HFFc6 (cell line): Measurements from ENCODE around the gene XXYLT1. TPM values are rescaled to one million over a fixed set of nuclear protein-coding genes. Genes with fewer than 3 reads are reported as not detected.

ENCODE experiments used
- DNase-seq: peaks from one replicate; pipeline ENCODE4 v3.0.0-alpha.2; 2018
- H3K27ac Mint-ChIP-seq: 2 replicates; pipeline ENCODE4 v1.8.0; 2020; ENCODE audit warnings: mild to moderate bottlenecking, mixed read lengths
- H3K27me3 Mint-ChIP-seq: 2 replicates; pipeline ENCODE4 v1.8.0; 2021; ENCODE audit warnings: mild to moderate bottlenecking, moderate library complexity, mixed read lengths; ENCODE audit not compliant: insufficient read depth
- H3K36me3 Mint-ChIP-seq: 2 replicates; pipeline ENCODE4 v1.8.0; 2021; ENCODE audit warnings: low read depth, mixed read lengths
- H3K4me1 Mint-ChIP-seq: 2 replicates; pipeline ENCODE4 v1.8.0; 2020; ENCODE audit warnings: low read depth, mixed read lengths
- H3K4me3 Mint-ChIP-seq: 2 replicates; pipeline ENCODE4 v1.8.0; 2020; ENCODE audit warnings: mild to moderate bottlenecking, moderate library complexity, mixed read lengths
- H3K9me3 Mint-ChIP-seq: 2 replicates; pipeline ENCODE4 v1.8.0; 2020; ENCODE audit warnings: mild to moderate bottlenecking, mixed read lengths
- total RNA-seq, 6 experiments: library from RNA; stranded (reverse); fragmentation: NEBNext Ultra II Directional; extraction: Animal tissue kit (Norgen Biotek cat#: 25700); gene quantifications; 2 replicates in 1 of 6; 3 replicates in 5 of 6; pipeline ENCODE4 v1.2.3, GENCODE V29; 2021
- TF ChIP-seq, protein P1 (sequence below): fragments of 200-600 bp; sonication (generic); IDR thresholded peaks from 2 replicates; pipeline ENCODE4 v1.5.0; 2021; ENCODE audit warnings: antibody characterized with exemption, mild to moderate bottlenecking

Gene XXYLT1
- total RNA-seq, 6 experiments from 2014 or later: 16.9 to 24.2 (median 18.3) TPM

DNA sequence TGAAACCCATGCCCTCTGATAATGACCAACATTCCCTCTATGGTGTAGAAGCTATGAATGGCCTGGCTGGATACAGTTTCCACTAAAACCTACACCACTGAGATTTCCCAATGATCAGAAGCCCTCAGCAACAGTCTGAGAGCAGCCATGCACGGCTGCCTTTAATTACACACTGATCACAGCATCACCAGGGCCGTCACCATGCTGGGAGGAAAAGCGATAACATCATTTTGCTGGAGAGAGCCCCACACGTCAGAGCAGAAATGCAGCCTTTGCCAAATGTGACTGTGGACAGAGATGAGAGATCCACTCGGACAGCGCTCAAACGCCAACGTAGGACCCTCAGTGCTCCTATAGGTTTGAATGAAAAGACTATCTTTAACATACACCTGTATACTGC, 135.0 kb downstream of the XXYLT1 start:
- DNase-seq: no peak
- Mint-ChIP-seq H3K4me1 (peaks cover 13% of the 10 kb centered on the region), H3K9me3 (peaks cover 6% of the 10 kb centered on the region), H3K36me3 (peaks cover 8% of the 10 kb centered on the region), H3K27ac (no peak overlapping the region), H3K27me3 (peaks cover 1% of the 10 kb centered on the region), H3K4me3 (no peak overlapping the region)
- TF ChIP-seq, protein P1, sequence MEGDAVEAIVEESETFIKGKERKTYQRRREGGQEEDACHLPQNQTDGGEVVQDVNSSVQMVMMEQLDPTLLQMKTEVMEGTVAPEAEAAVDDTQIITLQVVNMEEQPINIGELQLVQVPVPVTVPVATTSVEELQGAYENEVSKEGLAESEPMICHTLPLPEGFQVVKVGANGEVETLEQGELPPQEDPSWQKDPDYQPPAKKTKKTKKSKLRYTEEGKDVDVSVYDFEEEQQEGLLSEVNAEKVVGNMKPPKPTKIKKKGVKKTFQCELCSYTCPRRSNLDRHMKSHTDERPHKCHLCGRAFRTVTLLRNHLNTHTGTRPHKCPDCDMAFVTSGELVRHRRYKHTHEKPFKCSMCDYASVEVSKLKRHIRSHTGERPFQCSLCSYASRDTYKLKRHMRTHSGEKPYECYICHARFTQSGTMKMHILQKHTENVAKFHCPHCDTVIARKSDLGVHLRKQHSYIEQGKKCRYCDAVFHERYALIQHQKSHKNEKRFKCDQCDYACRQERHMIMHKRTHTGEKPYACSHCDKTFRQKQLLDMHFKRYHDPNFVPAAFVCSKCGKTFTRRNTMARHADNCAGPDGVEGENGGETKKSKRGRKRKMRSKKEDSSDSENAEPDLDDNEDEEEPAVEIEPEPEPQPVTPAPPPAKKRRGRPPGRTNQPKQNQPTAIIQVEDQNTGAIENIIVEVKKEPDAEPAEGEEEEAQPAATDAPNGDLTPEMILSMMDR: no peak

DNA sequence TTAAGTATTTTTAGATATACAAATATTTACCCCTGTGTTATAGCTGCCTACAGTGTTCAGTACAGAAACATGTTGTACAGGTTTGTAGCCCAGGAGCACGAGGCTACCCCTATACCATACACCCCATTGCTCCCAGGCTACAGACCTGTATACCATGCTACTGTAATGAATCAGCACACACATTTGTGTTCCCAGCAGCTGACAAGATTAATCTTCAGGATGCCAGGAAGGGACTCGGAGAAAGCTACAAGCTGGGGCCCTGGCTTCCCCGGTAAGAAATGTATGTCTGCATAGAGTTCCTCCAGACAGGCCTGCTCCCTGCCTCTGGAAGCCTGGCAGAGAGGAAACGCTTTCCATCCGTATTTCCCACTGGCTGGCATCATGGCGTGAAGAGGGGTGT, 136.5 kb downstream of the XXYLT1 start:
- H3K4me3 Mint-ChIP-seq: no peak overlapping the region
- TF ChIP-seq, protein P1: no peak
- peaks cover 1% of the 10 kb centered on the region for H3K27me3 Mint-ChIP-seq

DNA sequence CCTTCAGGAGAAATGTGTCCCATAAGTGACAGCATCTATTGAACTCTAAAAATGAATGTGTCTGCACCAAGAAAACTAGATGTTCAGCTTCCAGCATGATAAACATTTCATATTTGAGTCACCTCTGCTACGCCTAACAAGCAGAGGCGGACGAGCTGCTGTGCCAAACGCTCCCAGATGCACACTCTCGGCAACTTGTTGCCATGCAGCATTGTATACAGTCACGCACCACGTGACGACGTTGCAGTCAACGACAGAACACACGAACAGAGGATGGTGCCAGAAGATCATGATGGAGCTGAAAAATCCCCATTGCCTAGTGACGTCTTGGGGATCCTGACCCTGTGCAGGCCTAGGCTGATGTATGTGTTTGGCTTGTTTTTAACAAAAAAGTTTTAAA, 137.5 kb downstream of the XXYLT1 start:
- TF ChIP-seq, protein P1: no peak
- no peak overlapping the region for H3K4me3 Mint-ChIP-seq
- no peak for DNase-seq
- no peak overlapping the region for H3K27ac Mint-ChIP-seq
- peaks cover 6% of the 10 kb centered on the region; the same call in 1 of the 2 replicates for H3K36me3 Mint-ChIP-seq
- H3K4me1 Mint-ChIP-seq: peaks cover 17% of the 10 kb centered on the region
- no peaks in the 10 kb centered on the region for H3K9me3 Mint-ChIP-seq
- H3K27me3 Mint-ChIP-seq: peaks cover 1% of the 10 kb centered on the region

More for the DNA sequence above, 136.5 kb downstream of the XXYLT1 start:
- Mint-ChIP-seq H3K9me3 (no peaks in the 10 kb centered on the region), H3K36me3 (peaks cover 2% of the 10 kb centered on the region; the same call in 1 of the 2 replicates), H3K27ac (no peak overlapping the region), H3K4me1 (peaks cover 10% of the 10 kb centered on the region)
- no peak for DNase-seq

DNA sequence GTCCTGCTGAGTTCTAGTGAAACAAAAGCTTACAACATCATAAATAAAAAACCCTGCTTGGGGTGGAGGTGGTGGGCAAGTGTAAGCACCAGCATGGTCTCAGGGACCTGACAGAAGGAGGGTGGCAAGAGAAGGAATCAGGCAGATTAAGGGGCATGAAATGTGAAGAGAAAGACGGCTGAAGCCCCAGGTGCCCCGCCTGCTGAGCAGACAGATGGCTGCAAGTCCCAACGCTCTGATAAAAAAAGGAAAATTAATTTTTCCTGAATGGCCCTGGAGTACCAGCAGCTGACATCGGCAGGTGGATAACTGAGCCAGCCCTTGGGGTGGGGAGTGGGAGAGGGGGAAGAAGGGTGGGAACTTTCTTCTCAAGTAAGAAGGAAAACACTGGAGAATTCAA, 137.9 kb downstream of the XXYLT1 start:
- Mint-ChIP-seq H3K9me3 (no peaks in the 10 kb centered on the region), H3K36me3 (peaks cover 6% of the 10 kb centered on the region; the same call in 1 of the 2 replicates), H3K27me3 (peaks cover 1% of the 10 kb centered on the region), H3K4me1 (peaks cover 21% of the 10 kb centered on the region), H3K4me3 (no peak overlapping the region), H3K27ac (no peak overlapping the region)
- TF ChIP-seq, protein P1: no peak
- no peak for DNase-seq

DNA sequence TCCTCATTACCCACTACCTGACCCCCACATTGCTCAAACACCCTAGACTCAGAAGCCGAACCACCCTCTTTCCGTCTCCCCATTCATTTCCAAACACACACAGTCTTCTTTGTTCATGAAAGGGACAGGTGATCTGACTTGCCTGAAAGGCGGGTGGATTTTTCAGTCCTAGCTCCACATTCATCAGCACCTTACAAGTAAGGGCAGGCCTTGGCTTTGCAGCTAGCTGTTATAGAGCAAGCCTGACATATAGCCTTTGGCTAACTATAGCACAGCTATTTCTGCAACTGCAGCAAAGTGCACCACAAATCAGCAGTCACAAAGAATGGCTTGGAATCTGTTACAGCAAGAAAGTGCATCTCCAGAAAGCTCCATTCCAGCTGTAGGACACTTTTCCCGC, 139.8 kb downstream of the XXYLT1 start:
- peaks cover 6% of the 10 kb centered on the region; the same call in 1 of the 2 replicates for H3K36me3 Mint-ChIP-seq
- no peak overlapping the region for H3K27ac Mint-ChIP-seq
- H3K9me3 Mint-ChIP-seq: no peaks in the 10 kb centered on the region
- H3K27me3 Mint-ChIP-seq: peaks cover 1% of the 10 kb centered on the region
- TF ChIP-seq, protein P1: no peak
- H3K4me3 Mint-ChIP-seq: no peak overlapping the region
- no peak for DNase-seq
- peaks cover 22% of the 10 kb centered on the region for H3K4me1 Mint-ChIP-seq
